Kidney epithelial cell (primary cell): ENCODE data around the gene SYNE3. TPM values are rescaled to one million over a fixed set of nuclear protein-coding genes. Genes with fewer than 3 reads are reported as not detected.
A peak's percentile ranks its signal among the peaks of the same experiment; 100 is the strongest.

Experiments
- DNase-seq: peaks from one replicate; pipeline ENCODE4 v3.0.0-alpha.2; 2010; ENCODE audit warnings: low read depth
- H3K27me3 ChIP-seq: 2 replicates; pipeline ENCODE4 v1.6.0; 2011; ENCODE audit warnings: low read length; ENCODE audit not compliant: control insufficient read depth, insufficient read depth
- H3K36me3 ChIP-seq: 2 replicates; pipeline ENCODE4 v1.5.1; 2011; ENCODE audit warnings: low read length; ENCODE audit not compliant: control insufficient read depth, insufficient read depth
- H3K4me3 ChIP-seq: 2 replicates; pipeline ENCODE4 v1.5.1; 2011; ENCODE audit warnings: low read depth, mild to moderate bottlenecking, control low read depth, low read length
- total RNA-seq: library from RNA; depleted of rRNA; stranded (reverse); fragments of >200 nt; gene quantifications from 2 replicates; pipeline ENCODE4 v1.2.3, GENCODE V29; 2015
- TF ChIP-seq, protein P1 (sequence below): IDR thresholded peaks from 2 replicates; pipeline ENCODE4 v1.5.1; 2011; ENCODE audit warnings: mild to moderate bottlenecking, moderate library complexity, low read length, control low read depth, inconsistent platforms; ENCODE audit not compliant: insufficient read depth, poor library complexity, severe bottlenecking

The SYNE3 gene
- total RNA-seq, 1 donor from 2014 or later, result 2.2 TPM

DNA sequence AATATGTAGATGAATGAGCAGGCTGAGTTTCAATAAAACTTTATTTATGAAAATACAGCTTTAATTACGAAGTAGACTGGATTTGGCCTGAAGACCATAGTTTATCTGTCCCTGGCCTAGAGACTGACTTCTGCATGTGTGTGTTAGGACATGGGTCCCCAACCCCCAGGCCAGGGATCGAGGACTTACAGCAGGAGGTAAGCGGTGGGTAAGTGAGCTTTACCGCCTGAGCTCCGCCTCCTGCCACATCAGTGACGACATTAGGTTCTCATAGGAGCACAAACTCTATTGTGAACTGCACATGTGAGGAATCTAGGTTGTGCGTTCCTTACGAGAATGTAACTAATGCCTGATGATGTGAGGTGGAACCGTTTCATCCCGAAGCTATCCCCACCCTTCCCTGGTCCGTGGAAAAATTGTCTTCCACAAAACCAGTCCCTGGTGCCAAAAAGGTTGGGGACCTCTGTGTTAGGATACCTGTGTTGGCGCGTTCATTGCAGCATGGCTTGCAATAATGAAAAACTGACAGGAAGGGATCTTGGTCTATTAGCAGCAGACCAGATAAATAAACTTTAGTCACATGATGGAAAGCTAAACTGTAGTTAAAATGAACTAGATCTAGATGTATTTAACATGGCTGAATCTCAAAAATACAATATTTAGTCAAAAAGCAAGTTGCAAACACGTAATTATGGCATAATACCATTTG is 22.5 kb upstream of the SYNE3 start:
- DNase-seq, result no peak
- no peaks in the 10 kb centered on the region for H3K27me3 ChIP-seq
- TF ChIP-seq, protein P1, sequence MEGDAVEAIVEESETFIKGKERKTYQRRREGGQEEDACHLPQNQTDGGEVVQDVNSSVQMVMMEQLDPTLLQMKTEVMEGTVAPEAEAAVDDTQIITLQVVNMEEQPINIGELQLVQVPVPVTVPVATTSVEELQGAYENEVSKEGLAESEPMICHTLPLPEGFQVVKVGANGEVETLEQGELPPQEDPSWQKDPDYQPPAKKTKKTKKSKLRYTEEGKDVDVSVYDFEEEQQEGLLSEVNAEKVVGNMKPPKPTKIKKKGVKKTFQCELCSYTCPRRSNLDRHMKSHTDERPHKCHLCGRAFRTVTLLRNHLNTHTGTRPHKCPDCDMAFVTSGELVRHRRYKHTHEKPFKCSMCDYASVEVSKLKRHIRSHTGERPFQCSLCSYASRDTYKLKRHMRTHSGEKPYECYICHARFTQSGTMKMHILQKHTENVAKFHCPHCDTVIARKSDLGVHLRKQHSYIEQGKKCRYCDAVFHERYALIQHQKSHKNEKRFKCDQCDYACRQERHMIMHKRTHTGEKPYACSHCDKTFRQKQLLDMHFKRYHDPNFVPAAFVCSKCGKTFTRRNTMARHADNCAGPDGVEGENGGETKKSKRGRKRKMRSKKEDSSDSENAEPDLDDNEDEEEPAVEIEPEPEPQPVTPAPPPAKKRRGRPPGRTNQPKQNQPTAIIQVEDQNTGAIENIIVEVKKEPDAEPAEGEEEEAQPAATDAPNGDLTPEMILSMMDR, result no peak
- no peaks in the 10 kb centered on the region for H3K36me3 ChIP-seq
- no peak overlapping the region for H3K4me3 ChIP-seq

DNA sequence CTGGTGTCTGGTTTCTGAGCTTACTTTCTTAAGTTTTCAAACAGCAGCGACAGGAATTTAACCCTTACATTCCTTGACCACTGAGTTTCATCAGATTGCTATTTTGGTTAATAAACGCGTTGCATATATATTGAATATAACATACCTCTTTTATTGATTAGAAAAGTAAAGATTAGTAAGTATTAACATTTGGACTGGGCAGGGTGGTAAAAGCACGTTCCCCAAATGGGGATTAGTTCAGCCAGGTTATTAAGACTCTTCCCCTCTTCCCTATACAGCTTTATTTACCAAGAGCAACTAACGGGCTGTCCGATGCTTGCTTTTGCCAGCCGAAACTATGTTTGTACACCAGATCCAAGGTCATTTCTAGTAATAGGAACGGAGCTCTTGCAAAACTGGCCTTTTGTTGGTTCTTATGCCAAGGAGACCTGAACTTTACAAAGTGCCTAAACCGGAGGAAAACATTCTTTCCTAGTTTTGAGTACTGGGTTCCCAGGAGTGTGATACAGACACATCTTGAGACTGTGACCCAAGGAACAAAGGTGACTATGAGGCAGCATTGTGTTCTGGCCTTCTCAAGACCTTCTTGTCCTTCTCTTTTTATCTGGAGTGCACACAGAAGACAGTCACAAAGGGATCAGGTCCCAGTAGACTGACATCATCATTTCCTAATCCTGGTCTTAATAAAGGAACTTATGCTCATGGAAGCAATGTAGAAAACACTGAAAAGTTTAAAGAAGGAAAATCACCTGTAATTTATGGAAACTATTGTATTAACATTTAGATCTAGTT is 21.0 kb upstream of the SYNE3 start:
- no peaks in the 10 kb centered on the region for H3K36me3 ChIP-seq
- H3K27me3 ChIP-seq, result no peaks in the 10 kb centered on the region
- DNase-seq, result no peak
- no peak overlapping the region for H3K4me3 ChIP-seq
- TF ChIP-seq, protein P1, result no peak

DNA sequence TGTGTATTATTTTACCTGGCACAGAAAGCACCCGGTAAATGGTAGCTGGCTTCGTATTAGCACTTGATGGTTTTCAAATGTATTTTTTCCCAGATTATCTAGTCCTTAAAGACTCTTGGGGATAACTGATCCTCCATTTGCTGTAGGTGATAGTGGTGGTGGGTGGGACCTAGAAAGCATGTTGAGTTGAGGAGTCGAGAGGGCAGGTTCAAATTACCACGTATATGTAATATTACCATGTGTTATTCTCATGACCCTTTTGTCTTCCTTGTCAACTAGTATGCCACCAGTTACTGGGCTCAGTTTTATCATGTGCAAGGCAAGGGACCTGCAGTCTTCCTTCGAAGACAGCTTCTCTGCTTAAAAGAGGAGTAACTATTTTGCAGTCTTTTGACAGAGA is 20.2 kb upstream of the SYNE3 start:
- no peak overlapping the region for H3K4me3 ChIP-seq
- no peaks in the 10 kb centered on the region for H3K27me3 ChIP-seq
- no peaks in the 10 kb centered on the region for H3K36me3 ChIP-seq
- no peak for DNase-seq
- TF ChIP-seq, protein P1, result no peak

DNA sequence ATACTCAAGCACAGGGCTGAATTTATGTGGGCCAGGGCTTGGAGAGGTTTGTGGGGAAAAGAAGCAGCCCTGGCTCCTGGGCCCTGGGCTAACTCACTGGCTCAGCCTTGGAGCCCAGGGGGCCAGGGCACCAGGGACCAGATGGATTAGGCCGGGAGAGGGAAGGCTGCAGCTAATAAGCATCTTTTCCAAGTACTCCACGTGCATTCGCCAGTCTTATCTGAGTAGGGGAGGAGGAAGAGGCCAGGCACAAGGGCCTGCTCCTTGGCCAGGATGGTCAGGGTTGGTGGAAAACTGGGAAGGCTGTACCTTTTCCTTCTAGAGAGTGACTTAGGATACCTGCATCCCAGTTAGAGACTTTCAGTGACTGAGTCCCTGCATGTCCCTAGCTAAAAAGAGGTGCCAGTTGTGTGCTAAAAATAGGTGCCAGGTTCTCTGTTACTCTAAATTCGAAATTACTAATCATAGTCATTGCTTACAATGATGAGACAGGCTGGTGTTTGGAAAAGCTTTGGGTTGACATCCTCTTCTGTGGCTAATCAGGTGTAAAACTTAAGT is 19.7 kb upstream of the SYNE3 start:
- H3K36me3 ChIP-seq, result no peaks in the 10 kb centered on the region

DNA sequence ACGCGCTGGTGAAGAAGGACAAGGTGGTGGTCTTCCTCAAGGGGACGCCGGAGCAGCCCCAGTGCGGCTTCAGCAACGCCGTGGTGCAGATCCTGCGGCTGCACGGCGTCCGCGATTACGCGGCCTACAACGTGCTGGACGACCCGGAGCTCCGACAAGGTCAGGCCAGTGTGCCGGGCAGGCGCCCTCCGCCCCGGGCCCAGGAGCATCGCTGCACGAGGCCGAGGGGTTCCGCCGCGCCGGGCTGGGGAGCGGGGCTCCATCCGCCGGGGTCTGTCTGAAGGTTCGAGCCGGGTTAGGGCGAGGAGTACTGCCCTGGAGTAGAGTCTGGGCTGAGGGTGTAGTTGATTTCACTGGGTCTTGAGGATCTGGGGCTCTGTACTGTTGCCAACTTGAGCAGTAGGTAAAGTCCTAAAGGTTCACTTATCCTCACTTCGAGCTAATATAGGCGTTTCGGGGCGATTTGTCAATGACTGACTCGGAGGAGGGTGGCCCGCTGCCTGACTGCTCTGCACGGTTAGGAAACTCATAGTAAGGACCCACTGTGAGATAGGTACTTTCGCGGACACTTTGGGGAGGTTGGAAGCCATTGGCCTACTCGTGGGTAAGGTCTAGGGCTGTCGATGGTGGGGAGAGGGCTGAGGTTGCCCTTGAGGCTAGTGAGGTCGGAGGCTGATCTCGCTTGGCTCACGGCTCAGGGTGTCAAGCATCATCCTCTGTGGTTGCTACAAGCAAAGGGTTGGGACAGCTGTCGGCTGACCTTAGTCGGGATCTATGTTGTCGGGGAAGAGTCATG is 19.0 kb upstream of the SYNE3 start:
- TF ChIP-seq, protein P1, result no peak
- no peak for DNase-seq
- Histone ChIP-seq H3K27me3 (no peaks in the 10 kb centered on the region), H3K36me3 (no peaks in the 10 kb centered on the region), H3K4me3 (peak overlapping the region; percentile 98)

More for the DNA sequence above, 19.7 kb upstream of the SYNE3 start:
- no peak for DNase-seq
- Histone ChIP-seq H3K4me3 (peak overlapping the region; percentile 98), H3K27me3 (no peaks in the 10 kb centered on the region)
- TF ChIP-seq, protein P1, result no peak
